HCT116 (cell line): ENCODE measurements around the gene SYCP1. TPM values are rescaled to one million over a fixed set of nuclear protein-coding genes. Genes with fewer than 3 reads are reported as not detected.

Experiments used
- ATAC-seq: fragments of 200-7000 bp; cut with Tn5 transposase; 2 replicates; pipeline ENCODE4 v1.9.1; 2020; ENCODE audit warnings: mild to moderate bottlenecking, moderate library complexity
- BruUV-seq: library from RNA; stranded (reverse); fragments of 400-500 nt; replicated peaks from 2 replicates; lab custom pipeline; 2021; lab: Mats Ljungman, UMichigan
- CTCF ChIA-PET: fragments of 300-600 bp; sonication (Branson Sonifier 250); formaldehyde crosslinking; loops from one replicate; lab custom pipeline; 2021; ENCODE audit warnings: antibody characterized with exemption; lab: Charles Lee
- POLR2A ChIA-PET: fragments of 300-600, 350-600 bp; sonication (Branson Sonifier 250); formaldehyde crosslinking; loops from one replicate; lab custom pipeline; 2021; ENCODE audit warnings: antibody characterized with exemption; lab: Charles Lee
- RAD21 ChIA-PET, 2 experiments: fragments of 300-600 bp; sonication (Branson Sonifier 250); formaldehyde crosslinking; loops; one replicate each; lab custom pipeline; 2023; ENCODE audit warnings: low total read pairs in 2 of 2; ENCODE audit not compliant: uncharacterized antibody in 2 of 2, unreplicated experiment in 2 of 2, low non-redundant PET in 1 of 2; lab: Charles Lee
- DNase-seq: peaks from one replicate; pipeline ENCODE4 v3.0.0-alpha.2; 2010; ENCODE audit warnings: low read depth, low spot score
- H2AFZ ChIP-seq: fragments of 200-600 bp; shearing (Covaris generic), sonication (generic); 2 replicates; pipeline ENCODE4 v1.6.1; 2017; ENCODE audit warnings: low read depth, mixed run types, mixed read lengths, antibody characterized with exemption, low read length; ENCODE audit not compliant: poor library complexity, severe bottlenecking
- H3K27ac ChIP-seq: 2 replicates; pipeline ENCODE4 v1.5.1; 2012; ENCODE audit warnings: low read depth, low read length
- H3K27me3 ChIP-seq: fragments of 200-600 bp; sonication (generic); 2 replicates; pipeline ENCODE4 v1.6.1; 2016; ENCODE audit warnings: mixed run types, low read length, mixed read lengths; ENCODE audit not compliant: insufficient read depth
- H3K36me3 ChIP-seq, 2 experiments: fragments of 200-500 bp in 1 of 2; fragments of 200-600 bp in 1 of 2; sonication (Bioruptor generic) in 1 of 2; sonication (generic) in 1 of 2; 2 replicates each; pipeline versions ENCODE4 v1.5.1 to v1.6.1; 2014 to 2016; ENCODE audit warnings: low read length in 2 of 2, inconsistent platforms in 1 of 2, mixed read lengths in 1 of 2, mixed run types in 1 of 2; ENCODE audit not compliant: insufficient read depth in 2 of 2, control insufficient read depth in 1 of 2
- H3K4me1 ChIP-seq, 2 experiments: fragments of 200-600 bp in 1 of 2; sonication (generic) in 1 of 2; 2 replicates each; pipeline versions ENCODE4 v1.5.1 to v1.6.1; 2012 to 2017; ENCODE audit warnings: low read length in 2 of 2, inconsistent platforms in 1 of 2, mild to moderate bottlenecking in 1 of 2, mixed read lengths in 1 of 2, mixed run types in 1 of 2, moderate library complexity in 1 of 2; ENCODE audit not compliant: insufficient read depth in 2 of 2, control insufficient read depth in 1 of 2
- H3K4me2 ChIP-seq: fragments of 200-600 bp; sonication (generic); 2 replicates; pipeline ENCODE4 v1.6.1; 2017; ENCODE audit warnings: mixed run types, low read length, mixed read lengths
- H3K4me3 ChIP-seq, 2 experiments: fragments of 200-600 bp in 1 of 2; sonication (generic) in 1 of 2; replicated peaks in 1 of 2; 2 replicates each; pipeline ENCODE4 v1.5.1; 2011 to 2016; ENCODE audit warnings: low read length in 2 of 2, control low read depth in 1 of 2, low read depth in 1 of 2, mild to moderate bottlenecking in 1 of 2, mixed read lengths in 1 of 2, mixed run types in 1 of 2
- H3K79me2 ChIP-seq: fragments of 200-600 bp; sonication (generic); 2 replicates; pipeline ENCODE4 v1.6.1; 2017; ENCODE audit warnings: mild to moderate bottlenecking, mixed run types, low read length, moderate library complexity, mixed read lengths; ENCODE audit not compliant: insufficient read depth
- H3K9ac ChIP-seq: fragments of 200-600 bp; sonication (generic); 2 replicates; pipeline ENCODE4 v1.6.1; 2016; ENCODE audit warnings: low read length, mixed read lengths
- H3K9me2 ChIP-seq: fragments of 200-600 bp; sonication (generic), shearing (Covaris generic); 2 replicates; pipeline ENCODE4 v1.6.1; 2017; ENCODE audit warnings: mixed run types, mild to moderate bottlenecking, moderate library complexity; ENCODE audit not compliant: insufficient read depth
- H3K9me3 ChIP-seq, 2 experiments: fragments of 200-500 bp in 1 of 2; fragments of 200-600 bp in 1 of 2; sonication (Bioruptor generic) in 1 of 2; sonication (generic) in 1 of 2; 2 replicates each; pipeline ENCODE4 v1.6.1; 2014 to 2017; ENCODE audit warnings: low read length in 2 of 2, mixed read lengths in 2 of 2, inconsistent platforms in 1 of 2, low read depth in 1 of 2, mild to moderate bottlenecking in 1 of 2, mixed run types in 1 of 2, moderate library complexity in 1 of 2; ENCODE audit not compliant: control insufficient read depth in 1 of 2, insufficient read depth in 1 of 2
- H4K20me1 ChIP-seq: fragments of 200-600 bp; sonication (generic), shearing (Covaris generic); 2 replicates; pipeline ENCODE4 v1.6.1; 2017; ENCODE audit warnings: mixed run types, mild to moderate bottlenecking, moderate library complexity; ENCODE audit not compliant: insufficient read depth
- ATF3 ChIP-seq: IDR thresholded peaks from 2 replicates; pipeline ENCODE4 v1.6.1; 2012
- CBX3 ChIP-seq: IDR thresholded peaks from 2 replicates; pipeline ENCODE4 v1.6.1; 2012; ENCODE audit warnings: low read depth
- CEBPB ChIP-seq: IDR thresholded peaks from 2 replicates; pipeline ENCODE4 v1.6.1; 2012; ENCODE audit warnings: low read depth
- ELF1 ChIP-seq: IDR thresholded peaks from 2 replicates; pipeline ENCODE4 v1.6.1; 2012; ENCODE audit warnings: low read depth, borderline replicate concordance
- EZH2 ChIP-seq: fragments of 200-600 bp; sonication (generic); IDR thresholded peaks from 2 replicates; pipeline ENCODE4 v1.6.1; 2017; ENCODE audit warnings: antibody characterized with exemption, mixed run types
- EZH2phosphoT487 ChIP-seq: fragments of 200-600 bp; IDR thresholded peaks from 2 replicates; pipeline ENCODE4 v1.6.1; 2018; ENCODE audit warnings: antibody characterized with exemption, borderline replicate concordance
- FOSL1 ChIP-seq: IDR thresholded peaks from 2 replicates; pipeline ENCODE4 v1.6.1; 2012; ENCODE audit warnings: low read depth
- JUND ChIP-seq: IDR thresholded peaks from 2 replicates; pipeline ENCODE4 v1.6.1; 2012
- POLR2A ChIP-seq: IDR thresholded peaks from 2 replicates; pipeline ENCODE4 v1.7.0; 2011; ENCODE audit warnings: borderline replicate concordance; ENCODE audit not compliant: insufficient read depth, insufficient read length; ENCODE audit errors: extremely low read depth
- POLR2AphosphoS5 ChIP-seq: IDR thresholded peaks from 2 replicates; pipeline ENCODE4 v1.6.1; 2011; ENCODE audit warnings: mild to moderate bottlenecking, low read depth, low read length, moderate library complexity
- RAD21 ChIP-seq: IDR thresholded peaks from 2 replicates; pipeline ENCODE4 v1.6.1; 2012; ENCODE audit warnings: low read depth, mild to moderate bottlenecking
- SIN3A ChIP-seq: IDR thresholded peaks from 2 replicates; pipeline ENCODE4 v1.6.1; 2012; ENCODE audit warnings: low read depth
- SRF ChIP-seq: IDR thresholded peaks from 2 replicates; pipeline ENCODE4 v1.6.1; 2012; ENCODE audit warnings: low read depth
- YY1 ChIP-seq: IDR thresholded peaks from 2 replicates; pipeline ENCODE4 v1.6.1; 2011; ENCODE audit warnings: low read length, low read depth, moderate library complexity, mild to moderate bottlenecking; ENCODE audit not compliant: insufficient replicate concordance; ENCODE audit errors: extremely low read depth
- ZBTB33 ChIP-seq: IDR thresholded peaks from 2 replicates; pipeline ENCODE4 v1.6.1; 2011; ENCODE audit warnings: mild to moderate bottlenecking, low read length, moderate library complexity; ENCODE audit not compliant: insufficient replicate concordance; ENCODE audit errors: extremely low read depth
- ZFX ChIP-seq: fragments of 450-650 bp; IDR thresholded peaks from 2 replicates; pipeline ENCODE4 v1.6.1; 2017
- ZNF274 ChIP-seq: fragments of 200-500 bp; sonication (Bioruptor generic); IDR thresholded peaks from 2 replicates; pipeline ENCODE4 v1.6.1; 2014; ENCODE audit warnings: mild to moderate bottlenecking, low read depth, low read length, inconsistent platforms
- intact Hi-C: fragments of 100-400 bp; cut with micrococcal nuclease; formaldehyde crosslinking; loops from 2 replicates; pipeline ENCODE4 v1.10.0; 2022
- total RNA-seq: library from RNA; stranded (reverse); gene quantifications from one replicate; pipeline ENCODE4 v1.2.1, GENCODE V29; 2021; ENCODE audit not compliant: unreplicated experiment

The SYCP1 gene
- total RNA-seq, 1 experiment from 2014 or later: not detected

- intact Hi-C loops: no loop called here
These were observed 47.7 kb downstream of the SYCP1 start for GRCh38 chr1:114902343-114902742.

More at GRCh38 chr1:114902343-114902742, 47.7 kb downstream of the SYCP1 start:
- Histone ChIP-seq H3K27me3 (no peaks in the 10 kb centered on the region), H3K4me2 (no peak overlapping the region), H3K9me3 (no peaks in the 10 kb centered on the region), H3K9ac (no peak overlapping the region), H4K20me1 (no peaks in the 10 kb centered on the region), H3K27ac (no peak overlapping the region), H3K79me2 (no peaks in the 10 kb centered on the region), H3K4me1 (no peaks in the 10 kb centered on the region), H2AFZ (no peak overlapping the region), H3K36me3 (no peaks in the 10 kb centered on the region), H3K4me3 (no peak overlapping the region), H3K9me2 (no peaks in the 10 kb centered on the region)
- DNase-seq: no peak
- ChIA-PET POLR2A (no interaction called here), RAD21 (no interaction called here), CTCF (no interaction called here)
- no TSS peak for BruUV-seq
- TF ChIP-seq SRF (no peak), CBX3 (no peak), RAD21 (no peak), JUND (no peak), CEBPB (no peak), ZBTB33 (no peak), EZH2 (no peak), ZFX (no peak), FOSL1 (no peak), YY1 (no peak), SIN3A (no peak), POLR2AphosphoS5 (no peak), ELF1 (no peak), POLR2A (no peak), ATF3 (no peak), ZNF274 (no peak), EZH2phosphoT487 (no peak)
- ATAC-seq: no peak
